Osteocyte (in vitro differentiated cells): ENCODE results near the gene RNF186. TPM values are rescaled to one million over a fixed set of nuclear protein-coding genes. Genes with fewer than 3 reads are reported as not detected.

Experiments used
- DNase-seq: peaks from one replicate; pipeline ENCODE4 v3.0.0; 2021; ENCODE audit warnings: mixed read lengths; ENCODE audit not compliant: unreplicated experiment; ENCODE audit errors: extremely low spot score
- H3K27ac Mint-ChIP-seq: one replicate; pipeline ENCODE4 v1.8.0; 2021; ENCODE audit warnings: mild to moderate bottlenecking, mixed read lengths; ENCODE audit not compliant: unreplicated experiment
- H3K27me3 Mint-ChIP-seq: one replicate; pipeline ENCODE4 v1.8.0; 2021; ENCODE audit warnings: mixed read lengths; ENCODE audit not compliant: unreplicated experiment
- H3K36me3 Mint-ChIP-seq: one replicate; pipeline ENCODE4 v1.8.0; 2021; ENCODE audit warnings: mixed read lengths; ENCODE audit not compliant: unreplicated experiment
- H3K4me1 Mint-ChIP-seq: one replicate; pipeline ENCODE4 v1.8.0; 2021; ENCODE audit warnings: mixed read lengths; ENCODE audit not compliant: unreplicated experiment
- H3K4me3 Mint-ChIP-seq: one replicate; pipeline ENCODE4 v1.8.0; 2021; ENCODE audit warnings: mild to moderate bottlenecking, moderate library complexity, mixed read lengths; ENCODE audit not compliant: unreplicated experiment
- H3K9me3 Mint-ChIP-seq: one replicate; pipeline ENCODE4 v1.8.0; 2021; ENCODE audit warnings: mixed read lengths; ENCODE audit not compliant: unreplicated experiment
- CTCF ChIP-seq: fragments of 200-600 bp; sonication (generic); IDR thresholded peaks from 2 replicates; pipeline ENCODE4 v1.5.0; 2021; ENCODE audit warnings: antibody characterized with exemption, mild to moderate bottlenecking, moderate library complexity
- total RNA-seq: library from RNA; stranded (reverse); gene quantifications from 2 replicates; pipeline ENCODE4 v1.2.1, GENCODE V29; 2021

RNF186 gene
- total RNA-seq, 1 donor from 2014 or later: not detected

GRCh38 chr1:19771350-19771749 lies 43.7 kb downstream of the RNF186 start:
- Mint-ChIP-seq H3K9me3 (no peaks in the 10 kb centered on the region), H3K4me1 (peaks cover 38% of the 10 kb centered on the region), H3K27me3 (no peaks in the 10 kb centered on the region), H3K4me3 (no peak overlapping the region), H3K36me3 (peaks cover 9% of the 10 kb centered on the region), H3K27ac (no peak overlapping the region)
- TF ChIP-seq CTCF: no peak
- DNase-seq: no peak

- DNase-seq: no peak
- Mint-ChIP-seq H3K4me3 (no peak overlapping the region), H3K27ac (no peak overlapping the region), H3K4me1 (peaks cover 46% of the 10 kb centered on the region), H3K9me3 (no peaks in the 10 kb centered on the region), H3K36me3 (peaks cover 9% of the 10 kb centered on the region), H3K27me3 (no peaks in the 10 kb centered on the region)
- no peak for TF ChIP-seq CTCF
Observed at GRCh38 chr1:19770436-19771190, 44.5 kb downstream of the RNF186 start.

- Mint-ChIP-seq H3K4me3 (no peak overlapping the region), H3K36me3 (peaks cover 6% of the 10 kb centered on the region), H3K27ac (peak overlapping the region; percentile 89), H3K9me3 (no peaks in the 10 kb centered on the region), H3K4me1 (peaks cover 55% of the 10 kb centered on the region), H3K27me3 (no peaks in the 10 kb centered on the region)
- TF ChIP-seq CTCF: no peak
- no peak for DNase-seq
Observed at GRCh38 chr1:19769211-19769932, 45.7 kb downstream of the RNF186 start.

GRCh38 chr1:19768353-19769210 lies 46.5 kb downstream of the RNF186 start:
- TF ChIP-seq CTCF: no peak
- no peak for DNase-seq
- no peaks in the 10 kb centered on the region for H3K9me3 Mint-ChIP-seq
- peaks cover 5% of the 10 kb centered on the region for H3K36me3 Mint-ChIP-seq
- peaks cover 55% of the 10 kb centered on the region for H3K4me1 Mint-ChIP-seq
- no peaks in the 10 kb centered on the region for H3K27me3 Mint-ChIP-seq
- peak overlapping the region; percentile 89 for H3K27ac Mint-ChIP-seq
- no peak overlapping the region for H3K4me3 Mint-ChIP-seq
